CD4-positive, alpha-beta T cell treated with Interleukin-21 for 1 hour (primary cell): Measurements from ENCODE around the gene GAB4.
"Not testable (repeated sequence)": the region's sequence is repeated elsewhere in the genome, so short reads cannot be mapped to it uniquely, and the experiment has no call there.

Experiments used
- DNase-seq: peaks from one replicate; pipeline ENCODE4 v3.0.0-alpha.2; 2020

GAB4 gene

DNA sequence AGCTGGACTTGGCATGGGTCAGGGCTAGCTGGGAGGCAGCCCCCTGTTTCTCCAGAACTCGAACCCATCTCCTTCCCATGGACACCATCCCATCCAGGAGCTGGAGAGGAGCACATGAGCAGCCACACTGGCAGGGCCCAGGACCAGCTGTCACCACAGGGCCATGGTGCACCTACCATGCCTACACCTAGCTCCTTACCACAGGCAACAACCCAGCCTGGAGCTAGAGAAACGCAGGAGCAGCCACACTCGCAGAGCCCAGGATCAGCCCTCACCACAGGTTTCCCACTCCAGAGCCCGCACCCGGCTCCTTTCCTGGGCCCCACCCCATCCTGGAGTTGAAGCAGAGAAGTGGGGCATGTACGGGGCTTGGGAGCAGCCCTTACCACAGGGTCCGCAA lies 50.2 kb downstream of the GAB4 start:
- DNase-seq = no peak

DNA sequence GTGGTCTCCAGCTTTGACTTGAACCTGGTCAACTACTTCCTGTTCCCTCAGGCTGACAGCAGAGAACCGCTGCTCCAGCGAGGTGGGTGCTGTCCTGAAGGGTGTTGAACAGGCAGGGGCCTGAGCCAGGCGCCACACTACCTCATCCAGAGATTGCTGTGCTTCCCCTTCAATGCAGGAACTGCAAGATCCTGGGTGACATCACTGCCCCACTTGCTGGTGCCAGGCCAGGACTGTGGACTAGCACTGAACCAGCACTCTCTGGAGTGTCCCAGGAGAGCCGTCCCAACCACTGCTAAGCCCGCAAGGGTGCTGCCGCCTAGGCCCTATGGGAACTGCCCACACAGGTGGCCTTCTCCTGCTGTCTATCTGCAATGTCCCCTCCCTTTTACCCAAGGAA lies 51.7 kb downstream of the GAB4 start:
- DNase-seq = no peak

DNA sequence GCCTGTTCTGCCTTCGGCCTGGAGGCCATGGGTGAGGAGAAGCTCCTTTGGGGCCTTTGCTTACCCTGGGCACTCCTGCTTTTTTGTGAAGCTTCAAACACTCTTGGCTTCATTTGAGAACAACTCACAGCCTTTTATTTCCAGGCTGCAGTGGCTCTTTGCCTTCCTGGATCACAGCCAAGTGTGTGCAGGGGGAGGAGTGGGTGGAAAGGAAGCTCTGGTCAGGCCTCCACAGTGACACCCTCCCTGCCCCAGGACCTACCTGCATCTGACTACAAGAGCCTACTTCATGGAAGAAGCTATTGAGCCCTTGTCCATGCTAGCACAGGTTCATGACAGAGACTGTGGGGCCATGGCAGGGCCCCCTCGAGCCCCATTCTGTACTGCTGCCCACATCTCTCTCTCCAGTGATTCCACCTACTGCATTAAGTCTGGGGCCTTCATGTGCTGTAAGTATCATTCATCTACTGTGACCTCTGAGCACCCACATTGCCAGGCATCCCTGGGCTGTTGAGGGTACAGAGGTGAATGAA lies 52.3 kb downstream of the GAB4 start:
- DNase-seq = peak; percentile 10

DNA sequence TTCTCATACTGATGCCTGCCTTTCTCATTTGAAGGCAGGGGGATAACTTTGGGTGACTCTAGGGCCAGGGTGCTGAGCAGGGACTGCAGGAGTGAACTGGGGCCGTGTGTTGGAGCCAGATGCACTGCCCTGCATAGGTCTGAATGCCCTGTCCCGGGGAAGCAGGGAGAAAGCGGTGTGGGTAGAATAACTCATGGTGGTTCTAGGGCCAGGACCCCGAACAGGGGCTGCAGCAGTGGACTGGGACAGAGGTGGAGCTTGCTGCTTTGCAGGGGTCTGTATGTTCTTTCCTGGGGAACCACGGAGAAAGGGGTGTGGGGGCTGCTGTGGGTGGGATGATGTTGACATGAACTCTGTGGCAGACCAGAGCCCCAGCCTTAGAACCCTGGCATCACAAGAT lies 52.9 kb downstream of the GAB4 start:
- DNase-seq = no peak

DNA sequence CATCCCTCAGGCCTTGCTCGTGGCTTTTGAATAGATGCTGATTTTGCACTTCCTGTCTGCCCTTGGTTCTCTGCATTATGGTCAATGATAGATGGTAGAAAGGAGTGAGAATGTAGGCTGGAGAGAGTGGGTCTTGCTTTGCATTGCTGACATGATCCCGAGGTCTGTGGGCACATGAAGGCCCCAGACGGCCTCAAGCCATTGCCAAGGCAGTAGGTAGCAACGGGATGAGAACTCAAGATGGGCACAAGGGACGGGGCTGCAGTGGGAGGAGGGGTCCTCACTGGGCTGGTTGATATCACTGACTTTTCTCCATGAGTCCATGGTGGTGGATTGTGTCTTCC lies 54.0 kb downstream of the GAB4 start:
- DNase-seq = no peak

DNA sequence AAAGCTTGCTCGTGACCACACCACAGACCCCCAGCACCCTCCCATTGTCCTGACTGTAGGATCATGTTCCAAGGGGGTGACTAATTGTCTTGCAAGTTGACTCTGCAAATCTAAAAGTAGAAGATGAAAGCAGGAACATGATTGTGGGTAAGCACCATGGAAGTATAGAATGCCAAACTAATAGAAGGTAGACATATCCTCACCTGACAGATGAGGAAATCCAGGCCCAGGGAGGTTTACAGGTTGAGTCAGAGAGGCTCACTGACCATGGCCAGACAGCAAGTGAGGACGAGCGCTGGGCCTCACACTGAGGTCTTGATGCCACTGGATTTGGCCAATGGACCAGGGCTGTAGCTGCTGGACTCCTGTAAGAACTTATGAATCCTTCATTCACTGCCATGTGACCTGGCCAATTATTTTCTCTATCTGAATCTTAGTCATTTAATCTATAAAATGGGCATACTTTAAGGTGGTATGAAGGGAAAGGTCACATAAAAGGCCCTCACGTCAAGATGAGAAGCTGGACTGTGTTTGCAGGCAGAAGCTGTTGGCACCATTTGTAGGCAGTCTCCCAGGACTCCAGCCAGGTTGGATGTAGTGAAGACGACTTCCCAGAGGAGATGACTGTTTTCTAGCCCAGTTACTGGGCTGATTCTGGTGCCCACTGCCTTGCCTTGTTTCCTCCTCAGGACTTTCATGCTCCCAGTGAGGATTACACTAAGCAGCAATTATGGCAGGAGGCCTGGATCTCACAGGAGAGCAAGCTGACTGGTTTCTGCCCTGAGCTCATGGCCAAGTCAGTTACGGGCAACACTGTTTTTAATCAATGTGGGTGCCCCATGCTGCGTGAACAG lies 54.6 kb downstream of the GAB4 start:
- no peak for DNase-seq

DNA sequence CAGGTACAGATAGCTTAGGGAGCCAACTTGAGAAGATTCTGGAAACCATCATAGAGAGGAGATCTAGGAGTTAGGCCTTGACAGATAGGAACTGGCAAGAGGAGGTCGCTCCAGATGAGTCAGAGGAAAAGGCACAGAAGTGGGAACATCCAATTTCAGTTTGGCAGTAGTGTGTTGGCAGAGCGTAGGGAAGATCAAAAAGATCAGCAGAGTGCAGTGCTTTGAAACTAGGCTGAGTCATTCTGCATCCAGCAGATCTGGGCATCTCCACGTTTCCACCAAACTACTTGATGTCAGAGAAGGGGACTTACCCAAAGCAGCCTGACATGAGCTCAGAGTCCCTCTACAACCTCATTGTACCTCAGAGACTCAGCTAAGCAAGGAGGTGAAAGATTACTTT lies 58.5 kb downstream of the GAB4 start:
- DNase-seq = no peak

DNA sequence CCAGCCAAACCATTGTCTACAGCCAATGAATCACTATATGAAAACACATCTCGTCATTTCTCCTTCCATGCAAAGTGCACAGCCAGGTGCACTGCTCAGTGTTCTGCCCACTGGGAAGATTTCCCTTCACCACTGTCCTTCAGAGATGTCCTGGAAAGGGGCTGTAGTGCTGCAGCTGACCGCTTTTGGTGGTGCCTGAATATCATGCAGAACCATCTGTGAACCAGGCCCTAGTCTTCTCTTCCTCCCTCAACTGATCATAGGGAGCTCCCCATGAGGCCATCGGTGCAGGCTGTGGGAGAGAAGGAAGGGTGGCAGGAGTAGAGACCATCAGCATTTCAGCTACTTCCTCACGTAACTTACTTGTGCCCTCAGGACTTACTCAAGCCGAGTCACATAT lies 70.2 kb downstream of the GAB4 start:
- DNase-seq = no peak

DNA sequence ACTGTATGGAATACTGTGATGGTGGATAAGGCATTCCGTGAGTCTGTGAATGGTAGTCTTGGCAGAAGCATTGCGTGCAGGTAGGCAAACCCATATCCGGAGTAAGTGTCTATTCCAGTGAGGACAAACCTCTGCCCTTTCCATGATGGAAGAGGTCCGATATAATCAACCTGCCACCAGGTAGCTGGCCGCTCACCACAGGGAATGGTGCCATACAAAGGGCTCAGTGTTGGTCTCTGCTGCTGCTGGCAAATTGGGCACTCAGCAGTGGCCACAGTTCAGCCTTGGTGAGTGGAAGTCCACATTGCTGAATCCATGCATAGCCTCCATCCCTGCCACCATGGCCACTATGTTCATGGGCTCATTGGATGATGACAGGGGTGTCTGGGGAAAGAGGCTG lies 70.8 kb downstream of the GAB4 start:
- DNase-seq = not testable (repeated sequence)

DNA sequence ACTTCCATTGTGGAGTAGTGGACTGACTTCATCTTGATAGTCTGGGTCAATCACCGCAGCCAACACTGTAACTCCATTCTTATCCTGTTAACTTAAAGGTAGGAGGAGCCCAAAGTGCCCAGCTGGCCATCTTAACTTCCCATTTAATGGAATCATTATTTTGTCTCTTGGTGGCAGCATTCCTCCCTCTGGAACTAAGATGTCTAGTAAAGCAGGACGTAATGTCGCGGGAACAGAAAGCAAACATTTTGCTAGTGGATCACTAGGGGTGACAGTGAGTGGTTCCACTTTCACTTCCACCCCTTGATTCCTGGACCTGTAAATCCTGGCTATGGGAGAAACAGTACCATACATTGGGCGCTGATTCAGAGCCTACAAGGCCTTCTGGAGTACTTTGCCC lies 71.4 kb downstream of the GAB4 start:
- no peak for DNase-seq

DNA sequence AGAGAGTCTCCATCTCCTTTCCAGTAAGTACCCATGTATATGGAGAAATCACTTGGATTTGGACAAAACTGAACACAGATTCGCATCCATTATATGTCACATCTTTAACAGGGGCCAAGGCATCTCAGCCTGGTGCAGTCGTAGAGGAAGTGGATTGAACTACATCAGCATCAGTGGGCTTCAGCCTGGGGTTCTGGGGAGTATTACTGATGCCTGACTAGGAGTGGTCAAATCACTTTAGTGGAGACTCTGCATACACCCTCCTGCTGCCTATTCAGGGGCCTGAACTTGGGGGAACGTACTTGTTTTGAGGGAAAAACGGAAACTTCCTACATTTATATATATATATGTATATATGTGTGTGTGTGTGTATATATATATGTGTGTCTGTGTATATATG lies 72.8 kb downstream of the GAB4 start:
- DNase-seq = no peak

DNA sequence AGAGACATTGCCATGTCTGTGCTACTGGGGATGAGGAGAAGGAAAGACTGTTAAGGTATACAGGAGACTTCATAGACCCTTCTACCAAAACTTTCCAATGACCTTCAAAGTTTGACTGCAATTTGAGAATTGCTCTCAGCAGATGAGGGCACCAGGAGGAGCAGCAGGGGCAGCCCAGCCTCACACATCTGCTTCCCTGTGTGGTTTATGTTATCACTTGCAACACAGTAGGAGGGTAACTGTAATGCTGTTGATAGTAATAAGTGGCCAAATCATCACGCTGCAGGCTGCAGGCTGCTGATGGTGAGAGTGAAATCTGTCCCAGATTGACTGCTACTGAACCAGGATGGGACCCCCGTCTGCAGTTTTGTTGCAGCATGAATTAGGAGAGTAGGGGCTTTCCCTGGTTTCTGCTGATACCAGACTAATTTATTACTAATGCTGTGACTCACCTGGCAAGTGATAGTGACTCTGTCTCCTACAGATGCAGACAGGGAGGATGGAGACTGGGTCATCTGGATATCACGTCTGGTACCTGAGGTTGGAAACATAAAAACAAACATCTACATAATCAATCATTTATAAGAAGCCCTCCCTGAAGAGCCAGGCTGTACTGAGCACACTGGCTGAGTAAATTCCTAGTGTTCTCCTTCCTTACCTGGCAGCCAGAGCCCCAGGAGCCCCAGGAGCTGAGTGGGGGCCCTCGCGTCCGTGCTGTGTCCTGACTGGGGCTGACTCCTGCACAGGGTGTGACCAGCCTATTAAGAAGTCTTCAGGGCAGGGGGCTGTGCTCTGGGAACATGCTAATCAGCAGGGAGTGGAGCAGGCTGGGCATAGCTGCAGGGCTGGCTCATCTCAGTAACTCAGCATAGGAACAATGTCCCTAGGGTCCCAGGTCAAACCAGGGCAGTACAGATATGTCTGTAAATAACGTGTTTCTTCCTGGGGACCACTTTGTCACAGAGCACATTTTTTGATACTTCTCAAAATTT lies 74.4 kb downstream of the GAB4 start:
- DNase-seq = no peak

DNA sequence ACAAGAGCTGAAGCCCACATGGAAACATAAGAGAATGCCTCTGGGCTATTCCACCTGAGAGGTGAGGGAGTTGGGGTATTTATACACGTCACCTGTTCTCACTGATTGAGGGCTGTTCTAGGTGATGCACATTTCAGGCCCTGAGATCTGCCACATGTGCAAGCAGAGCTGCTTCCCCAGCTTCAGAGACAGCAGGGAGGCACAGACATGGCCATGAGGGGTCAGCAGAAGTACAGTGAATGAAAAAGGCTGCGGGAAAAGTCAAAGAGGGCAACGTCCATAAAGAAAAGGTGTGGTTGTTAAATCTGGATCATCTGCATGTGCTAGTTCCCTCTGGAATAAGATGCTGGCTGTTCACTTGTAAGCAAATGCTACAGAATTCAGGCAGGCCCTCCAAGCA lies 75.4 kb downstream of the GAB4 start:
- DNase-seq = no peak

DNA sequence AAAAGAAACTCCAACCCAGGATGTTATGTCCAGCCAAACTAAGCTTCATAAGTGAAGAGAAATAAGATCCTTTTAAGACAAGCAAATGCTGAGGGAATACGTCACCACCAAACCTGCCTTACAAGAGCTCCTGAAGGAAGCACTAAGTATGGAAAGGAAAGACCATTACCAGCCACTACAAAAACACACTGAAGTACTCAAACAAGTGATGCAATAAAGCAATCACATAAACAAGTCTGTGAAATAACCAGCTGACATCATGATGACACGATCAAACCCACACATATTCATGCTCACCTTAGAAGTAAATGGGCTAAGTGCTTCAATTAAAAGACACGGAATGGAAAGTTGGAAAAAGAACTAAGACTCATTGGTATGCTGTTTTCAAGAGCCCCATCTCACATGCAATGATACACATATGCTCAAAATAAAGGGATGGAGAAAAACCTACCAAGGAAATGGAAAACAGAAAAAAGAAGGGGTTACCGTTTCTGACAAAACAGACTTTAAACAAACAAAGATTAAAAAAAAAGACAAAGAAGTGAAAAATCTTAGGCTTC lies 82.5 kb downstream of the GAB4 start:
- no peak for DNase-seq

DNA sequence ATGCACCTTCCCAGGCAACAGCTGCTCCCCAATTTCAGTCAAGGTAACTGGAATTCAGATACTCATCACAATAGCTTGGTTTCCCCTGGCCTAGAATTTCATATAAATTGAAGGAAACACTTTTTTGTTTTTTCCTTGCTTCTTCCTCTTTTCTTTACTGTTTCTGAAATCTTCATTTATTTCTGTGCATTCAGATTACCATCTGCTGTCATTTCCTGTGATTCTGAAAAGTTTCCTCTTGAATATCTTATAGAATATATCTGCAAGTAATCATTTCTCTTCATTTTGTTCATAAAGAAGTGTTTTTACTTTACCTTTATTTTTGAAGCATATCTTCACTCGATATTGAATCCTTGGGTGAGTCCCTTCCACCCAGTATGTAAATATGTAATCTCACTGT lies 85.3 kb downstream of the GAB4 start:
- DNase-seq = no peak

DNA sequence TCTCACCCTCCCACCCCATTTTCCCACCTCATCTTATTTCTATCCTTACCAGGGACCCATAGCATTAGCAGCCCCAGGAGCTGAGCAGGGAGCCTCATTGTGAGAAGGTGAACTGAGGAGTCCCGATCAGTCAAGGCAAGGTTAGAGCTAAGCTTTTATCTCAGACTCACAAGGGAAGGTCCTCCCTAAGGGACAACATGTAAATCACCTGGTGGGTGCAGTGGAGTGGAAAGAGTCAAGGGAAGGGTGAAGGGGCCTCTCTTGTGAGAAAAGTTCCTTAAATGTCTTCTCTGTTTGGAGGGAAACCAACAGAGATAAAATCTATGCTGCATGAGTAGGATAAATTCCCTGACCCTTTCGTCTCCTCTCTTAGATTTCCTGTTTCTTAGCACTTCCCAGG lies 85.9 kb downstream of the GAB4 start:
- no peak for DNase-seq

DNA sequence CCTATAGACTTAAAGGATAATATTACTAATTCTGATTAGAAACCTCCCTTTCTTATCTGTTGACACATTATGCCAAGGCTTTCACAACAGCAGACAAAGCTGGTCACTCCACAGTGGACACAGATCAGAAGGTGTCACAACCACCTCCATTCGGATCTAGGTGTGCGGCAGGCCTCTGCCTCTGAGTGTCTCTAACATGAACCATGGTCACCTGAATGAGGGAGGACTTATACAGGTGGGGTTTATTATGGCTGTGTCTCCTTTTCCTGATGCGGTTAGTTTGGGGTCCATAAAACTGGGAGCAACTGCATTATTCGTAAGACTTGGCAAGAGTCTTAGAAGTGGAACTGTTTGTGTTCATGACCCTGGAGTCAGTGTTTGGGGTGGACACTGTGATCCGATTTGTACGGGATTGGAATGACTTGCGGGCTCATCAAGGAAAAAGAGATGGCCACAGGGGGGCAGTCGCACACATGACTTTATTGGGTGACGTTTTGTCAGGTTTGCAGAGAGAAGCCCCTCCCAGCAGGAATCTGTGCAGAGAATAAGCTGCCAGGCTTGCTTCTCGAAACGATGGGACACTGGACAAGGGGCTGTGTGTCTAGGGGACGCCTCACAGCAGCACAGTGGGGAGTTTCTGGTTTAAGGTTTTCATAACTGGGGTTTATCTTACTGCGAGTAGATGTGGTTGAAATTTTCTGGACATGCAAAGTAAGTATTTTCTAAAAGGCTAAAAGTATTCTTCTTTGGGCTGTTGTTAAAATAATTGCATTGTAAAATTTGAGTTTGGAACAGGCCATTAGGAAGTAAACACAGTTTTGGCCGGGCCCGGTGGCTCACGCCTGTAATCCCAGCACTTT lies 90.6 kb downstream of the GAB4 start:
- DNase-seq = peak; percentile 48

DNA sequence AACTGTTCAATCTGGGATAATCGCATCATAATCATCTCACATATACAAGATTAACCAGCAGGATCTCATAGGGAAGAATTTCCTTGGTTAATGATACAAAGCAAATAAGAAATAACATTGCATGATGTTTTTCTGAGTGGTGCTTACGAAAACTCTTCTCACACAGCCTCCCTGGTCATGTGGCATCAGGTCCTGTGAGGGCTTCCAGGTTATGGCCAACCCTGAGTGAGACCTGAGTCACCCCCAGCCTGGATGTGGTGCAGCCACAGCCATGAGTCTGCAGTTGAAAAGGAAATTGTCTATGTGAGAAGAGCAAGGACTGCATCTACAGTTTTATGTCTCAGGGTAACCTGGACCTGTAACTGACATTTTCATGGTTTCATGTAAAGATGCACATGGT lies 92.3 kb downstream of the GAB4 start:
- DNase-seq = no peak

DNA sequence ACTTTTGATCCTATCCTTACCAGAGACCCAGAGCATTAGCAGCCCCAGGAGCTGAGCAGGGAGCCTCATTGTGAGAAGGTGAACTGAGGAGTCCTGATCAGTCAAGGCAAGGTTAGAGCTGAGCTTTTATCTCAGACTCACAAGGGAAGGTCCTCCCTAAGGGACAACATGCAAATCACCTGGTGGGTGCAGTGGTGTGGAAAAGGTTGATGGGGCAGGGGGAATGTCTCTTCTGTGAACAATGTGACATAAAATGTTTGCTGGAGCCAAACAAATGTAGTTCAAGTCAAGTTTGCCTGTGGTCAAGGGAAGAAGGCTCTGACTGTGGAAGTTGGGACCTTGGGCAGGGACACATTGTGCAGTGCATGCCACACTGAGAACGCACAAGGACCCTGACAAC lies 93.1 kb downstream of the GAB4 start:
- DNase-seq = not testable (repeated sequence)

DNA sequence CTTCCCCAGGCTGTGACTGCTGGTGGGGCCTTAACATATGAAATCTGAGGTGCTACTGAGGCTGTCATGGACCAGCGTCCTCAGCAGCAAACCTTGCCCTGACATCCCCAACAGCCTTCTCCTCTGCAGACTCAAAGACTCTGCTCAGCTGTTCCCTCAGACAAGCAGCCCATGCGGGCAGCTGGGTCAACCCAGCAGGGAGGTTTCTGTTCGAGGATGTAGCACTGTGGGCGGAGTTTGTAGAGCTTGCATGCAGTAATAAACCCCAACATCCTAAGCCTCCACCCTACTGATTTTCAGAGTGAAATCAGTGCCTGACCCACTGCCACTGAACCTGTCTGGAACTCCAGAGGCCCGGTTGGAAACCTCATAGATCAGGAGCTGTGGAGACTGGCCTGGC lies 94.0 kb downstream of the GAB4 start:
- DNase-seq = no peak

DNA sequence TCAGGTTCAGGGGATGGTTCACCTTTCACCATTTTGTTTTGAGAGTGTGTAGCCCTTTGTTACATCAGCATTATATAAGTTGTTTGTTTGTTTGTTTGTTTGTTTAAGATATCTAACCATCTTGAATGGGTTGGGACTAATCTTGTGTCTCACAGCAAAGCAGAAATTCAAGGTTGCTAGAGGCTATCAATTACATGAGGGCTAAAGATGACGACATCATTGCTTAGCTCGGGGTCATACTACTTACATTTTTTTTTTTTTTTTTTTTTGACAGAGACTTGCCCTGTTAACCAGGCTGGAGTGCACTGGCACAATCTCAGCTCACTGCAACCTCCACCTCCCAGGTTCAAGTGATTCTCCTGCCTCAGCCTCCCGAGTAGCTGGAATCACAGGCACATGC lies 95.7 kb downstream of the GAB4 start:
- DNase-seq = no peak
